Mesenchymal stem cell (in vitro differentiated cells and primary cell): ENCODE results near the gene SLC50A1.
A peak's percentile ranks its signal among the peaks of the same experiment; 100 is the strongest.

Experiments
- DNase-seq: peaks from one replicate; pipeline ENCODE4 v3.0.0-alpha.2; 2013
- H2AFZ ChIP-seq: one replicate; pipeline ENCODE4 v1.6.1; 2013; ENCODE audit warnings: low read depth, mild to moderate bottlenecking, control low read depth, inconsistent platforms, low read length, moderate library complexity
- H2AK5ac ChIP-seq: 2 replicates; pipeline ENCODE4 v1.6.1; 2013; ENCODE audit warnings: low read length, moderate library complexity, mild to moderate bottlenecking, inconsistent platforms; ENCODE audit not compliant: severe bottlenecking
- H2BK120ac ChIP-seq: one replicate; pipeline ENCODE4 v1.6.1; 2013; ENCODE audit warnings: low read depth, mild to moderate bottlenecking, inconsistent platforms, low read length, moderate library complexity
- H2BK12ac ChIP-seq, 2 experiments: one replicate each; pipeline ENCODE4 v1.6.1; 2013; ENCODE audit warnings: inconsistent platforms in 2 of 2, low read length in 2 of 2, mild to moderate bottlenecking in 2 of 2, moderate library complexity in 2 of 2, control low read depth in 1 of 2
- H2BK15ac ChIP-seq: one replicate; pipeline ENCODE4 v1.6.1; 2013; ENCODE audit warnings: mild to moderate bottlenecking, low read depth, inconsistent platforms; ENCODE audit not compliant: poor library complexity, severe bottlenecking
- H2BK5ac ChIP-seq: 2 replicates; pipeline ENCODE4 v1.6.1; 2013; ENCODE audit warnings: low read depth, mild to moderate bottlenecking, low read length, control low read depth, inconsistent platforms; ENCODE audit not compliant: poor library complexity, severe bottlenecking
- H3K14ac ChIP-seq, 2 experiments: one replicate each; pipeline ENCODE4 v1.6.1; 2013; ENCODE audit warnings: inconsistent platforms in 2 of 2, low read length in 2 of 2, control low read depth in 1 of 2, mild to moderate bottlenecking in 1 of 2, moderate library complexity in 1 of 2
- H3K18ac ChIP-seq, 2 experiments: one replicate each; pipeline ENCODE4 v1.6.1; 2013; ENCODE audit warnings: inconsistent platforms in 2 of 2, low read length in 2 of 2, control low read depth in 1 of 2, low read depth in 1 of 2, mild to moderate bottlenecking in 1 of 2
- H3K23ac ChIP-seq, 2 experiments: one replicate each; pipeline ENCODE4 v1.6.1; 2013; ENCODE audit warnings: inconsistent platforms in 2 of 2, low read length in 2 of 2, mild to moderate bottlenecking in 2 of 2, moderate library complexity in 2 of 2, control low read depth in 1 of 2
- H3K27ac ChIP-seq: 2 replicates; pipeline ENCODE4 v1.5.1; 2013; ENCODE audit warnings: mild to moderate bottlenecking, moderate library complexity, low read length, control low read depth, inconsistent platforms; ENCODE audit not compliant: poor library complexity, severe bottlenecking
- H3K27me3 ChIP-seq, 2 experiments: 2 replicates each; pipeline versions ENCODE4 v1.6.1 to v1.7.0; 2013; ENCODE audit warnings: low read length in 2 of 2, mild to moderate bottlenecking in 2 of 2, moderate library complexity in 2 of 2, control low read depth in 1 of 2, inconsistent platforms in 1 of 2; ENCODE audit not compliant: control insufficient read depth in 1 of 2, insufficient read depth in 1 of 2
- H3K36me3 ChIP-seq, 2 experiments: 2 replicates each; pipeline versions ENCODE4 v1.6.1 to v1.7.0; 2013; ENCODE audit warnings: low read length in 2 of 2, control low read depth in 1 of 2, inconsistent platforms in 1 of 2, low read depth in 1 of 2, mild to moderate bottlenecking in 1 of 2; ENCODE audit not compliant: insufficient read depth in 2 of 2, control insufficient read depth in 1 of 2
- H3K4ac ChIP-seq, 2 experiments: one replicate each; pipeline ENCODE4 v1.6.1; 2013; ENCODE audit warnings: inconsistent platforms in 2 of 2, low read length in 2 of 2, mild to moderate bottlenecking in 2 of 2, moderate library complexity in 2 of 2, control low read depth in 1 of 2, low read depth in 1 of 2
- H3K4me1 ChIP-seq: 2 replicates; pipeline ENCODE4 v1.6.1; 2013; ENCODE audit warnings: low read depth, low read length, control low read depth; ENCODE audit not compliant: control insufficient read depth, insufficient read depth
- H3K4me2 ChIP-seq: 2 replicates; pipeline ENCODE4 v1.6.1; 2013; ENCODE audit warnings: low read length, mild to moderate bottlenecking, inconsistent platforms; ENCODE audit not compliant: poor library complexity, severe bottlenecking
- H3K4me3 ChIP-seq, 2 experiments: 2 replicates each; pipeline versions ENCODE4 v1.5.1 to v1.7.0; 2013; ENCODE audit warnings: low read length in 2 of 2, mild to moderate bottlenecking in 2 of 2, control low read depth in 1 of 2, low read depth in 1 of 2; ENCODE audit not compliant: insufficient read depth in 1 of 2
- H3K79me1 ChIP-seq: replicated peaks from 2 replicates; pipeline ENCODE4 v1.6.1; 2013; ENCODE audit warnings: mild to moderate bottlenecking, control low read depth, low read length, inconsistent platforms; ENCODE audit not compliant: poor library complexity, severe bottlenecking
- H3K9ac ChIP-seq: 2 replicates; pipeline ENCODE4 v1.7.0; 2013; ENCODE audit warnings: mild to moderate bottlenecking, low read length, moderate library complexity
- H3K9me3 ChIP-seq: 2 replicates; pipeline ENCODE4 v1.7.0; 2013; ENCODE audit warnings: mild to moderate bottlenecking, low read length; ENCODE audit not compliant: control insufficient read depth
- H4K8ac ChIP-seq: one replicate; pipeline ENCODE4 v1.6.1; 2013; ENCODE audit warnings: inconsistent platforms, mild to moderate bottlenecking, low read length, moderate library complexity
- H4K91ac ChIP-seq: one replicate; pipeline ENCODE4 v1.6.1; 2013; ENCODE audit warnings: mild to moderate bottlenecking, low read length, inconsistent platforms
- WGBS: methylation state at CpG from one replicate; pipeline ENCODE4 v1.1.7; 2013; ENCODE audit warnings: mixed read lengths; 5-methylcytosine and 5-hydroxymethylcytosine counted together

Gene SLC50A1

GRCh38 chr1:155175281-155175926, 39.8 kb downstream of the SLC50A1 start:
- H3K4me1 ChIP-seq = peaks cover 26% of the 10 kb centered on the region
- no peak overlapping the region for H2BK5ac ChIP-seq
- peak overlapping the region in 1 of 2 experiments; percentile 68 for H3K23ac ChIP-seq
- H3K4ac ChIP-seq = peak overlapping the region in 1 of 2 experiments; percentile 1
- H2AFZ ChIP-seq = no peak overlapping the region
- no peak for DNase-seq
- H2BK12ac ChIP-seq = no peak overlapping the region
- no peak overlapping the region for H2BK120ac ChIP-seq
- H3K9me3 ChIP-seq = no peaks in the 10 kb centered on the region
- H3K4me3 ChIP-seq = peak overlapping the region in 1 of 2 experiments; percentile 96
- peaks cover 19% of the 10 kb centered on the region for H3K79me1 ChIP-seq
- H3K4me2 ChIP-seq = peak overlapping the region; percentile 72
- H3K9ac ChIP-seq = peak overlapping the region; percentile 96
- no peaks in the 10 kb centered on the region for H3K27me3 ChIP-seq
- no peak overlapping the region for H3K14ac ChIP-seq
- no peak overlapping the region for H4K8ac ChIP-seq
- H3K27ac ChIP-seq = no peak overlapping the region
- H3K36me3 ChIP-seq = peaks cover 43 to 51% of the 10 kb centered on the region in 2 experiments
- H2AK5ac ChIP-seq = no peak overlapping the region
- no peak overlapping the region for H3K18ac ChIP-seq
- H2BK15ac ChIP-seq = no peak overlapping the region
- WGBS = 98% methylated on average over 5 of the region's 12 CpGs
- peak overlapping the region; percentile 56 for H4K91ac ChIP-seq

- no peak for DNase-seq
- Histone ChIP-seq H3K4me2 (no peak overlapping the region), H2AFZ (no peak overlapping the region), H3K18ac (no peak overlapping the region), H4K91ac (no peak overlapping the region), H3K4ac (no peak overlapping the region), H2BK12ac (no peak overlapping the region), H4K8ac (no peak overlapping the region), H2BK15ac (no peak overlapping the region), H3K4me3 (no peak overlapping the region), H2BK120ac (no peak overlapping the region), H3K36me3 (peaks cover 38 to 46% of the 10 kb centered on the region in 2 experiments), H3K27me3 (no peaks in the 10 kb centered on the region), H2AK5ac (no peak overlapping the region), H3K4me1 (peaks cover 26% of the 10 kb centered on the region), H3K27ac (no peak overlapping the region), H3K23ac (no peak overlapping the region), H3K9ac (no peak overlapping the region), H3K79me1 (peaks cover 15% of the 10 kb centered on the region), H3K9me3 (no peaks in the 10 kb centered on the region), H2BK5ac (no peak overlapping the region), H3K14ac (no peak overlapping the region)
- WGBS = 94% methylated on average over 6 of the region's 9 CpGs
These were observed 40.3 kb downstream of the SLC50A1 start for GRCh38 chr1:155175927-155176371.

GRCh38 chr1:155176544-155177071, 41.0 kb downstream of the SLC50A1 start:
- H3K79me1 ChIP-seq = peaks cover 14% of the 10 kb centered on the region
- H3K27me3 ChIP-seq = no peaks in the 10 kb centered on the region
- no peak overlapping the region for H3K4me2 ChIP-seq
- peak; percentile 70 for DNase-seq
- peaks cover 26% of the 10 kb centered on the region for H3K4me1 ChIP-seq
- no peak overlapping the region for H2BK120ac ChIP-seq
- peak overlapping the region; percentile 6 to 33 for H2BK12ac ChIP-seq
- peak overlapping the region in 1 of 2 experiments; percentile 28 for H3K18ac ChIP-seq
- H4K91ac ChIP-seq = peak overlapping the region; percentile 52
- H2AFZ ChIP-seq = no peak overlapping the region
- H3K23ac ChIP-seq = no peak overlapping the region
- peaks cover 37 to 47% of the 10 kb centered on the region in 2 experiments for H3K36me3 ChIP-seq
- 64% methylated on average over 8 of the region's 8 CpGs for WGBS
- peak overlapping the region; percentile 20 for H2AK5ac ChIP-seq
- no peak overlapping the region for H3K27ac ChIP-seq
- no peak overlapping the region for H2BK15ac ChIP-seq
- H3K4me3 ChIP-seq = no peak overlapping the region
- peak overlapping the region; percentile 27 for H3K9ac ChIP-seq
- H4K8ac ChIP-seq = peak overlapping the region; percentile 81
- H2BK5ac ChIP-seq = no peak overlapping the region
- H3K4ac ChIP-seq = peak overlapping the region in 1 of 2 experiments; percentile 5
- H3K9me3 ChIP-seq = no peaks in the 10 kb centered on the region
- H3K14ac ChIP-seq = no peak overlapping the region

- H3K4me2 ChIP-seq = no peak overlapping the region
- no peak overlapping the region for H3K4me3 ChIP-seq
- H3K18ac ChIP-seq = no peak overlapping the region
- peak overlapping the region; percentile 27 for H3K9ac ChIP-seq
- H3K27ac ChIP-seq = no peak overlapping the region
- H3K79me1 ChIP-seq = peaks cover 14% of the 10 kb centered on the region
- peak overlapping the region; percentile 20 for H2AK5ac ChIP-seq
- H3K36me3 ChIP-seq = peaks cover 39 to 55% of the 10 kb centered on the region in 2 experiments
- no peak overlapping the region for H3K4ac ChIP-seq
- H3K14ac ChIP-seq = no peak overlapping the region
- no peak overlapping the region for H2BK120ac ChIP-seq
- H4K8ac ChIP-seq = no peak overlapping the region
- no peak for DNase-seq
- 87% methylated on average over 11 of the region's 11 CpGs for WGBS
- H3K9me3 ChIP-seq = no peaks in the 10 kb centered on the region
- H4K91ac ChIP-seq = peak overlapping the region; percentile 20
- H2AFZ ChIP-seq = no peak overlapping the region
- H2BK5ac ChIP-seq = no peak overlapping the region
- H2BK12ac ChIP-seq = peak overlapping the region in 1 of 2 experiments; percentile 6
- no peak overlapping the region for H3K23ac ChIP-seq
- H3K4me1 ChIP-seq = peaks cover 26% of the 10 kb centered on the region
- no peak overlapping the region for H2BK15ac ChIP-seq
- H3K27me3 ChIP-seq = no peaks in the 10 kb centered on the region
These were observed 41.7 kb downstream of the SLC50A1 start for GRCh38 chr1:155177192-155177917.
